GM19351 (cell line): ENCODE measurements around the gene ANKS1B.

Experiments used
- ATAC-seq: cut with Tn5 transposase; IDR thresholded peaks from one replicate; pipeline ENCODE4 v1.9.1; 2021; ENCODE audit warnings: mild to moderate bottlenecking, moderate library complexity; ENCODE audit not compliant: unreplicated experiment

Gene ANKS1B

GRCh38 chr12:98751580-98752115 is 1233.1 kb downstream of the ANKS1B start:
- ATAC-seq: no peak

GRCh38 chr12:98750511-98750910 is 1234.2 kb downstream of the ANKS1B start:
- no peak for ATAC-seq

GRCh38 chr12:98748463-98748862 is 1236.3 kb downstream of the ANKS1B start:
- no peak for ATAC-seq

GRCh38 chr12:98745578-98746391 is 1239.0 kb downstream of the ANKS1B start:
- peak; percentile 53 for ATAC-seq

- no peak for ATAC-seq
Observed at GRCh38 chr12:98744680-98745079, 1240.1 kb downstream of the ANKS1B start.

GRCh38 chr12:98743362-98743953 is 1241.3 kb downstream of the ANKS1B start:
- peak; percentile 55 for ATAC-seq

GRCh38 chr12:98741556-98742265 is 1243.0 kb downstream of the ANKS1B start:
- ATAC-seq: no peak

- ATAC-seq: peak; percentile 31
Observed at GRCh38 chr12:98741196-98741555, 1243.6 kb downstream of the ANKS1B start.

- no peak for ATAC-seq
Observed at GRCh38 chr12:98740751-98741150, 1244.0 kb downstream of the ANKS1B start.

GRCh38 chr12:98738539-98738938 is 1246.2 kb downstream of the ANKS1B start:
- no peak for ATAC-seq

GRCh38 chr12:98738002-98738401 is 1246.7 kb downstream of the ANKS1B start:
- no peak for ATAC-seq

GRCh38 chr12:98737322-98737712 is 1247.4 kb downstream of the ANKS1B start:
- no peak for ATAC-seq

GRCh38 chr12:98736352-98737321 is 1248.1 kb downstream of the ANKS1B start:
- no peak for ATAC-seq

GRCh38 chr12:98735821-98736220 is 1248.9 kb downstream of the ANKS1B start:
- no peak for ATAC-seq

GRCh38 chr12:98733667-98734350 is 1250.9 kb downstream of the ANKS1B start:
- no peak for ATAC-seq

- ATAC-seq: no peak
Observed at GRCh38 chr12:98730412-98730811, 1254.3 kb downstream of the ANKS1B start.

GRCh38 chr12:98727196-98727595 is 1257.5 kb downstream of the ANKS1B start:
- ATAC-seq: no peak

- peak; percentile 96 for ATAC-seq
Observed at GRCh38 chr12:98725476-98726247, 1259.1 kb downstream of the ANKS1B start.
